ENCODE results near the gene SOX10.

Gene SOX10

DNA sequence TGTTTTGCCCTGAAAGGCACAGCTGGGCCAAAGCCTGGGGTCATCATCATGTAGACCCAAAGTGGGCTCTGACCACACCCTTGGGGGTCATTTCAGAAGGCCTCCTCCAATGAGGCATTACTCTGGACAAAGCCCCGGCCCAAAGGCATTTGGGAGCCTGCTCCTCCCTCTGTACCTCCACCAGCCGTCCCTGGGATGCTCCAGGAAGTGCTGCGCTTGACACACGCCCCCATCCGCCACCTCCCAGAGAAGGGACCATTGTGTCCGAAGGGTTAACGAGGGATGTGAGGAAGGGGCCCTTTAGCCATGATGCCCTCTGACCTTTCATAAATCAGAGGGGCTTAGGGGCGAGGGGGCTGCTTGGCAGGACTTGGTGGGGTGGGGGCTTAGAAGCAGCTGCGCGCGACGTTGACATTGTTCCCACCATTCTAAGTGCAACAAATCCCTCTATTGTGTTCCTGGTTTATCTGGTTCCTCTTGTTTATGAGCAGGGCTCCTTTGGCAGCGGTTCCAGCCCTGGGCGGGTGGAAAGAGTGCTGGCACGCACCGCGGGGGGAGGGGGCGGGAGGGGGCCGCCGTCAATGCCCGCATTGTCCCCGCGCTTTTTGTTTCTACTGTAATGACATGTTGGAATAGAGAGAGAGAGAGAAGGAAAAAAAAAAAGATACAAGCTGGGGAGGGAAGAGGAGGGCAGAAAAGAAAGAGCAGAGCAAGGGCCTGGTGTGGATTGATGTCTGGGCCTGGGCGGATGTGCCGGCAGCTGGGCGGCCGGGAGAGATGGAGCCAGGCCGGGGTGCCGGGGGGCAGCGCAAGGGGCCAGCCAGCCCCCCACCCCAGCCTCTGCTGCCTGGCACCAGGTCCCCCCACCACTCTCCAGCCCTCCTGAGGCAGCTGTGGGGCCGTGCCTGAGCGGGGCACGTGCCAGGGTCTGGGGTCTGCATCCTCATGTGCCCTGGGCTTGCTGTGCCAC, 32.1 kb upstream of the SOX10 start:
- DNase-seq: peak; percentile 63

DNA sequence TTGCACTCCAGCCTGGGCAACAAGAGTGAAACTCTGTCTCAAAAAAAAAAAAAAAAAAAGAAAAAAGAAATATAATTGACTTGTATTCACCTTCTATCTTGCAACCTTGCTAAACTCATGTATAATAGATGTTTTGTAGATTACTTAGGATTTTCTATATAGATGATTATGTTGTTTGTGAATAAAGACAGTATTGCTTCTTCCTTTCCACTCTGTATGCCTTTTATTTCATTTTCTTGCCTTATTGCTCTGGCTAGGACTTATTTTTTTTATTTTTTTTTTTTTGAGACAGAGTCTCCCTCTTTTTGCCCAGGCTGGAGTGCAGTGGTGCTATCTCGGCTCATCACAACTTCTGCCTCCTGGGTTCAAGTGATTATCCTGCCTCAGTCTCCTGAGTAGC, 29.7 kb upstream of the SOX10 start:
- no peak for DNase-seq

DNA sequence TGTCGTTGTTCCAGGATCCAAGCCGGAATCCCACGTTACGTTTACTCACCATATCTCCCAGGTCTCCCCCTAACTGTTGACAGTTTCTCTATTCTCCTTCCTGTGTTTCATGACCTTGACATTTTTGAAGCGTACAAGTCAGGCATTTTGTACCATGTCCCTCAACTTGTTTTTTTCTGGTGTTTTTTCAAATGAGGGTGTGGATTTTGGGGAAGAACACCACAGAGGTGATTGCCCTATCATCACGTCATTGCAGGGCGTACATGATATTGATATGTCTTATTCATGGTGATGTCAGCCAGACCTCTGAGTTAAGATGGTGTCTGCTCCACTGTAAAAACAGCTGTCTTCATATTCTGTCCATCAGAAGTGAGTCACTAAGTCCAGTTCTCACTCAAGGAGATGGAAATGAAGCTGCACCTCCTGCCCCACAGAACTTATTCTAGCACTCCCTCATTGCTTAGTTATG, 28.3 kb upstream of the SOX10 start:
- DNase-seq: no peak

DNA sequence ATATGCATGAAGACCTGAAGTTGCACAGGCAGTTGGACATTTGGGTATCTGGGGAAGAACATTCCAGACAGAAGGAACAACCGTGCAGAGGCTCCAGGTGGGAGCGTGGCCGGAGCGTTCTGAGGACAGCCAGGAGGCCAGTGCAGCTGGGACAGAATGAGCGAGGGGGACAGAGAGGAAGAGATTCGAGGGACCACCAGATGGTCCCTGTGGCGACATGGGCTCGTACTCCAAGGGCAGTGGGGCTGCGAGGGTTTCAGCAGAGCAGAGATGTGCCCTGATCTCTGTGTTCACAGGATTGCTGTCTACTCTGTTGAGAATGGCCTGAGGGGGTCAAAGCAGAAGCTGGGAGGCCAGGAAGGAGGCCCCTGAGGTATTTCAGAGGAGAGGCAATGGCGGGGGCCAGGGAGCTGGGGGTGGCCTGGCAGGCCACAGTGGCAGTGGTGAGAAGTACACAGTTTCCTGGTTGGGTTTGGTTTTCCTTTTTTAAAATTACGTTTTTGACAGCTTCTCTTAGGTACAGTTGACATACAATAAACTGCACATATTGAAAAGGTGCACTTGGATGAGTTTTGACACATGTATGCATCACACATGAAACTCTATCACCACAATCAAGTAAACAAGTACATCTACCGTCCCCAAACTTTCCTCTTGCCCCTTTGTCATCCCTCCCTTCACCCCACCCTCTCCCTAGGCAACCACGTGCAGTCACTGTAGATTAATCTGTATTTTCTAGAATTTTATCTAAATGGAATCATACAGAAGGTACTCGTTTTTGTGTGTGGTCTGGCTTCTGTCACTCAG, 24.8 kb upstream of the SOX10 start:
- no peak for DNase-seq

DNA sequence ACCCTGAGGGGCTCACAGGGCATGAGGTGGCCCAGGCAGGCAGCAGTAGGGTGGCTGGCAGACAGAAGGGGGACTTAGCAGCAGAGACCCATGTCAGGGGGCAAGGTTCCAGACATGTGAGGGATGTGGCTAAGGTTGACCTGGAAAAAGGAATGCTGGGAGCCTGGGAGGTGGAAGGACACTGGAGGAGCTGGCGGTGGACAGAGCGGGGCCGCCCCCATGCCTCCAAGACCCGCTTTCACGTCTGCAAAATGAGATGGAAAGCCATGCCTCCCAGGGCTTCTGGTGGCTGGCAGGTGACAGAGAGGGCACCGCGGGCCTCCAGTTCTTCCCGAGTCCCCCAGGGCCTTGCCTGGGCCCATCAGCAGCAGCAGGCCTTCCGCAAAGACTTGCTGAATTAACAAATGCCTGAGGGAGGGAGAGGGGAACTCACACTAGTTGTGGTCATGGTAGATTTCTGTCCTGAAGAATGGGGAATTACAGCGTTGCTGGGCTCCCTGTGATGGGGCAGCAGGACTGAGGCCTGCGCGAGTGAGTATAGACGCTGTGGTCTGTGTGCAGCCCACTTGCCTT, 23.1 kb upstream of the SOX10 start:
- no peak for DNase-seq

DNA sequence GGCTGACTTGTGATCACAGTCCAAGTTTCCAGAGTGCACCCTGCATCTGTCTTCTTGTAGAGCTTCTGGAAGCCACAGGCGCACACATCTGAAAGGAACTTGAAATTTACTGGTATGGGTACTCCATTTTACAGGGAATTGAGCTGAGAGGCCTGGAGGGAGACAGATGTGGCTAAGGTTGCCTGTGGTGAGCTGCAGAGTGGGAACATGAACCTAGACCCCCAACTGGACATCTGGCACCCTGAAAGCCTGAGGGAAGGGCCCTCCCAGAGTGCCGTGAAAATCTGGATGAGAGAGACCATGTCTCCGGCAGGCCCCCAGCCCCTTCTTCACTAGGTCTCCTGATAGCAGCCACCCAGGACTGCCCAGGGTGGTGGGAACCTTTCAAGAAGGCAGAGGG, 22.6 kb upstream of the SOX10 start:
- DNase-seq: no peak

DNA sequence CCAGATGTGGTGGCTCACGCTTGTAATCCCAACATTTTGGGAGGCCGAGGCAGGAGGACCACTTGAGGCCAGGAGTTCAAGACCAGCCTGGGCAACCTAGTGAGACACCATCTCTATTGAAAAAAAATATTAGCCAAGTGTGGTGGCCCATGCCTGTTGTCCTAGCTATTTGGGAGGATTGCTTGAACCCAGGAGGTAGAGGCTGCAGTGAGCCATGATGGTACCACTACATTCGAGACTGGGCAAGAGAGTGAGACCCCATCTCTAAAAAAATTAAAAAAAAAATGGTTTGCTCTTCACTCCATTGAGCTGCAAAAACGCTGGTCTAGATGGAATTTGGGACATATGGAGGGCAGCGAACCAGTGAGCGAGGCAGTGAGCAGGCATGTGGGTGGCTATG, 21.6 kb upstream of the SOX10 start:
- DNase-seq: no peak

DNA sequence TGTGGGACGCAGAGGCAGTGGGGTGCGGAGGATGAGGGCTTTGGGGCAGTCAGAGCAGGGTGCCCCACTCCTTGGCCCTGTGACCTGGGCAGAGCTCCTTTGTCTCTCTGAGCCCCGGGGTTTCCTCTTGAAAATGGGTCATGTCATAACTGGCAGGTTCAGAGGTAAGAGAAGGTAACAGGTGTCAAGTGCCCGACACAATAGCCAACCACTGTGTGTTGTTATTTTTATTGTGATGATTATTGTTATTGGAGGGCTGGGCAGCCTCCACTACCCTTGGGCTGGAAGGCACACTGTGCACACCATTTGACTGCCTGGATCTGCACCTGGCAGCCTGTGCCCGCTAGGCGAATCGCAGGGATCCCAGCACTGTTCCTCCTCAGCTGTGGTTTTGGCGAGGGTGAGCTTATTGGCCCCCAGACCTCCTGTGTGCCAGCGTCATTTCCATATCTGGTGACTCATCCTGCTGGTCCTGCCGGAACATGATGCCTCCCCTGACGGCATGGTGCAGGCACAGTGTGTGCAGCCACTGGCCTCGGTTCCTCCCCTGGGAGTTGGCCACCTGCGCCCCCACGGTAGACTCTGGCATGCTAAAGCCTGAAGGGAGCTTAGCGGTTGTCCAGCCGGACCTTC, 15.4 kb upstream of the SOX10 start:
- no peak for DNase-seq

DNA sequence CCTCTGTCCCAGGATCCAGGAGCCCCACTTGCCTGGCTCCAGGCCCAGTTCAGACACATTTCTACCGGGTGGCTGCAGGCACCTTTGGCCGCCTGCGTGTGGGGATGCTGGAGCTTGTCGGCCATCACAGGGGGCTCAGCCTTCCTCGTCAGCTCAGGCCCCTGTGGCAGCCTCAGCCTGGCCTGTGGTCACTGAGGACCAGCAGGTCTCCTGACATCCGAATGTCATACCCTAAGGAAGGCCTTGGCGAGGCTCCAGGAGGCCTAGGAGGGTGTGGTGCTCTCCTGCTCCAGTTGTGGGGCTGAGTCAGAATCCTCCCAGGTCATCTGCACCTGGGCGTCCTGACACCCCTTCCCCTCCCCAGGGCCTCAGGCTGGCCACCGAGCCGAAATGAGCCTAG, 14.9 kb upstream of the SOX10 start:
- DNase-seq: no peak

DNA sequence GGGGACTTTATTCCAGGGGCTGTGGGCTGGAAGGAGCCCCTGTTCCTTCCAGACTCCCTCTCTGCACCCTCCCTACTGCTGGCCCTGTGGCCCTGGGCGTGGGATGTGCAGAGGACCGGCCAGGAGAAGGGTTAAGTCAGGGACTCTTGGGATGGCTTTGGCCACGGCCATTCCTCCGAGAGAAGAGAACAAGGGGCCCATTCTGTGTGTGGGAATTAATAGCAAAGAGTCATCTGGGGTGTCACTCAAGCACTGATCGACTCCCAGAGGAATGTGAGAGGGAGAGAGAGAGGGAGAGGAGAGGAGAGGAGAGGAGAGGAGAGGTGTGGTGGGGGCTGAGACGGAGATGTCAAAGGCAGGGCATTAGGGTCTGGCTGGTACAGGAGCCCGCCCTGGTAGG, 14.2 kb upstream of the SOX10 start:
- peak; percentile 52 for DNase-seq

DNA sequence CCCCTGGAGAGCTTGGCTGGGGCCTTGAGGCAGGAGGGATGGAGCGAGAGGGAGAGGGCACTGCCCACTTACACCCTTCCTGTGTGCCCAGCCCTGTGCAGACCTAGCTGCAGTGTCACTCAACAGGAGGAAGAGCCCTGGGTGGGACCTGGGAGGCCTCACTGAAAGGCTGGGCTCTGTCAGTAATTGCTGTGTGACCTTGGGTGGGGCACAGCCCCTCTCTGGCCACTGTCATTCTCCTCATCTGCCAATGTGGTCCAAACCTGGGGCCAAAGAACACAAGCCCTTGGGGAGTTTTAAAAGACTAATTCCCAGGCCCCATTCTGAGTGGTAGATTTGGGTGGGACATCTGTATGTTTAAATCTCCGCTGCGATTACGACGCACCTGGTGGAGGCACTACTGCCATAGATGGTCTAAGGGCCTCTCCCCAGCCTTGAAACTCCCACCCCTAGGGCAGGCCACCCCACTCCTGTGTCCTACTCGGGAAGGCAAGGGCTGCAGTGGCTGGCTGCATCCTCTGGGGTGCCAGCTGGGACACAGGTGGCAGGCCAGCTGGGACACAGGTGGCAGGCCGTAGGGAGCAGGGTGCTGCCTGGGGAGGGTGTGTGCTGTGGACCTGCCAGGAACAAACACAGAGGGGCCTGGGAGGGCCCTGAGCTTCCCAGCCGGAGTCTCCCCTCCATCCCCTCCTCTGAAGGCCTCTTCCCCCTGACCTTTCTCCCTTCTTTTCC, 12.3 kb upstream of the SOX10 start:
- DNase-seq: peak; percentile 41

DNA sequence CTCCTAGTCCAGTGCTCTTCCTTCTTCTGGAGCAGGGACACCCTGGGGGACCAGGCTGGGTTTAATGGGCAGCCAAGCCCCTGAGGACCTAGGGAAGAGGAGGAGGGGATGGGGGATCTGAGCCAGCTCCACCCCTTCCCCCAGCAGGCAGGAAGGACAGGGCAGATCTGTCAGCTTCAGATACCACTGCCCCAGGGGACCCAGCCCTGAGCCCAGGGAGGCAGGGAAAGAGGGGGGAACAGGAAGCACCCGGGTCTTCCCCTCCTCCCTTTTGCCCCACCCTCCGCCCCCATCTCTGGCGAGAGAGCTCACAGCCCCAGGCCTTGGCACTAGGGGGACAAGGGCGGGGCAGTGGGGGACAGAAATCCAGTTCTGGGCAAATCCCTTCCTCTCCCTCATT, 11.7 kb upstream of the SOX10 start:
- no peak for DNase-seq

DNA sequence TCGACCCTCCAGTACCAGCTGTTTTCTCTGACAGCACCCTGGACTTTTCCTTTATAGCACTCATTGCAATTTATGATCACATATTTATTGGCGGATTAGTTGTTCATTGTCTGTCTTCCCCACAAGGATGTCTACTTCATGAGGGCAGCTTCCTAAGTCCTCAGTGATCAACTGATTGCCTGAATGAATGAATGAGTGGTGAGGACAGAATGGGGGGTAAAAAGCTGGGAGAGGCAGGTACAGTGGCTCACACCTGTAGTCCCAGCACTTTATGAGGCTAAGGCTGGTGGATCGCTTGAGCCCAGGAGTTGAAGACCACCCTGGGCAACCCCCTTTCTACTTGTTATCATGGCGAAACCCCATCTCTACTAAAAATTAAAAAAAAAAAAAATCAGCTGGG, 11.1 kb upstream of the SOX10 start:
- no peak for DNase-seq

DNA sequence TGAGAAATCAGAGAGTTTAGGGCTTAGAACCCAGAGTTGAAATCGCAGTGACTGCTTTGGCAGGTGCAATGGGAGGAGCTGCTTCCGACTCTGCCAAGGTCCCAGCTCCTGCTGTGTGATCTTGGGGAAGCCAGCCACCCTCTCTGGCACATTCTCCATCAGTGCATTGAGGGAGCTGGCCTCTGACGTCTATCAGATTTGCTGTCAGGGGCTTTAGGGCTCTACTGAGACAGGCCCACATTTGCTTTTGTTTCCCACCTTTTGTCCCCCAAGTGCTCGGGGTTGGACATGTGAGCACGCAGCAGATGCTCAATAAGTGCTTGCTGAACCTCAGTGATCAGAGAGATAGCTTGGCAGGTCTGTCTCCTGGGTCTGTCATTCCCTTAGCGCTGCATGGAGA, 10.6 kb upstream of the SOX10 start:
- no peak for DNase-seq

DNA sequence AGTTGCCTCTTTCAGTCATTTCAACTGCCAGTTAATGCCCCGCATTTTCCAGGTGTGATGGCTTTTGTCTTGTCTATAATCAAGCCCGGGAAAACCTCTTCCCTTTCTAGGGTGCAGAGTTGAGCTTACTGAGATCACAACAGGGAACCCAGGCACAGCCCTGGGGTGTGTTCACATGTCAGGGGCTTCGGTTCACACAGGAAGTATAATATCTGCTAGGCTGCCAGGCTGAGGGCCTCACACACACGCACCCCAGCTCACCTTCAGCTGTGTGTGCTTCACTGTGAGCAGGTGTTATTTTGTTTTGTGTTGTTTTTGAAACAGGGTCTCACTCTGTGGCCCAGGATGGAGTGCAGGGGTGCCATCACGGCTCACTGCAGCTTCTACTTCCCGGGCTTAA, 9.7 kb upstream of the SOX10 start:
- DNase-seq: no peak

DNA sequence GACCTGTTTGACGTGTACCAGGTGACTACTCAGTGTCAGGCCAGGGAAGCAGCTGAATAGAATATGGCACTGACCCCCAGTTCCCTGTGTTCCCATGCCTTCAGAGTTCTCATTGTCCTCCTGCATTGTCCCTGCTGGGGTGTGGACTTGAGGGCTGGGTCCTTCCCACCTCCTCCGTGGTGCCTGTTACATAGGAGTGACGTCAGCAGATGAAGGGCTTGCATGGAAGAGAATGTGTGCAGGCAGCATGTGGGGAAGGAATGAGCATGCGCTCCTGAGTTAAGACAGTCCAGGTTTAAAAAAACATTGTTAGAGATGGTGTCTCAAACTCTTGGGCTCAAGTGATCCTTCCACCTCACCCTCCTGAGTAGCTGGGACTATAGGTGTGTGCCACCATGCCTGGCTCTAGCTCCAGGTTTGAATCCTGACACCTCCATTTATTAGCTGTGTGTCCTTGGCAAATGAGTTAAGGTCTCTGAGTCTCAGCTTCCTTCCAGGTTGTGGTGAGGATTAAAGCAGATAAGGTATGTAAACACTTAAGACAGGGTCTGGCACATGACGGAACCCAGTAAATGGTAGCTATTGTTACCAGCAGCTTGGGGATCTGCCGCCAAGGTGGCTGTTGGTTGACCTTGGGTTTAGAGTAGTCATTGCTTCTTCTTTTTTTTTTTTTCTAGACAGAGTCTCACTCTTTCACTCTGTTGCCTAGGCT, 7.5 kb upstream of the SOX10 start:
- DNase-seq: no peak

DNA sequence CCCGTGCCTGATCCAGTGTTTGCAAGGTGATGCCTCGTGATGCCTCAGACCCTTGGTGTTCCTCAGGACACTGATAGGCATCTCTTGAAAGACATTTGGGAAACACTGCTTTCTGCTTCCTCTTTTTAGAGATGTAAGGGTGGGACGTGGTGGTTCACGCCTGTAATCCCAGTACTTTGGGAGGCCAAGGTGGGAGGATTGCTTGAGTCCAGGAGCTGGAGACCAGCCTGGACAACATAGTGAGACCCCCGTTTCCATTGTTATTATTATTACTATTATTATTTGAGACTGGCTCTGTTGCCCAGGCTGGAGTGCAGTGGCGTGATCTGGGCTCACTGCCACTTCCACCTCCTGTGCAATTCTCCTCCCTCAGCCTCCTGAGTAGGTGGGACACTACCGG, 6.5 kb upstream of the SOX10 start:
- DNase-seq: no peak

DNA sequence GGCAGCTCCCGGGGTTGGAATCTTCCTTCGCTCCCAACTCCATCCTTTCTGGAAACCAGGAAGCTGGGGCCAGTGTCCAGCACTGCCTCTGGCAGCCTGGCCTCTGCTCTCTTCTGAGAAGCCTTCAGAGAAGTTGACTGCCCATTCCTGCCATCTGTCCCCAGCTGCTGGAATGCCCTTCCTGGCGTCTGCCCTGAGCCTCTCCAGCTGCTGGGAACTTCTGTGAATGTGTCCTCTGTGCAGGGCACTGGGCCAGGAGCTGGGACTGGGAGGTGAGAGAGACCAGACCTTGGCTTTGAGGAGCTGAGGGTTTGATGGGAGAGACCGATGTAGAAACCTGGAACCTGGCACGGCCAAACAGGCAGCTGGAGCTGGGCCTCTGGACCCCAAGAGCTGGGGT, 5.9 kb upstream of the SOX10 start:
- no peak for DNase-seq

DNA sequence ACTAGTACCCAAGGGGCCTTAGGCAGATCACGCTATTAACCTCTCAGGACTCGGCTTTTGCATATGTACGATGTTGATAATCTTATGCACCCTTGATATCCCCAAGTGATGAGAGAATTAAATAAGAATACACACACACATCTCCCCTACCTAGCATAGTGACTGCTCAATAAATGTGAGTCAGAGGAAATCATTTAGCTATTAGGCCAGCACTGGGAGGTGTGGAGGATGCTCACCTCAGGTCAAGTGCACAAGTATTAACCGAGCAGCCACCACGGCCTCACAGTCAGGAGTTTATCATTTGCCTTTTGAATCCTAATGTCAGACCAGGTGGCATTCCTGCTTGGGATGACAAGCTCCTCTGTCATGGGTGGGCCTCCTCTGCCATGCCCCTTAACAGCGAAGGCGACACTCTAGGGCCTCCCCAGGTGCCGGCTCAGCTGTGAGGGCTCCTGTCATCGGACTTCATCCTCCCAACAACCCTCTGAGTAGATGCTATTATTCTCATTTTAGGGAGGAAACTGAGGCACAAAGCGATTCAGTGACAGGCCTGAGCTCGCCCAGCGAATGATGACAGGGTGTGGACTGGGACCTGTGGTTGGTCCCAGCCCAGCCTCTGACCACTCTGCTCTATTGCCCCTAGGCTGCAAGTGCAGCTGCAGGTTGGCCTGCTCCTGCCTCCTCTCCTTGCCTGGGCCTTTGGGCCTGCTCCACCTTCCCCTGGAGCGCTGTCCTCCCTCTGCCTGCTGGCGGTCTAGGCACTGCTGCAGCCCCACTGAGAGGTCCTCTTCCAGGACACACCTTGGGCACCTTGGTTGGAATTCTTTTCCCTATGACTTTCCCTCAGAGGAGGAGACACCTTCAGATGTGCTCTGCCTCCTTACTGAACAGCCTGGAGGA, 5.0 kb upstream of the SOX10 start:
- no peak for DNase-seq

DNA sequence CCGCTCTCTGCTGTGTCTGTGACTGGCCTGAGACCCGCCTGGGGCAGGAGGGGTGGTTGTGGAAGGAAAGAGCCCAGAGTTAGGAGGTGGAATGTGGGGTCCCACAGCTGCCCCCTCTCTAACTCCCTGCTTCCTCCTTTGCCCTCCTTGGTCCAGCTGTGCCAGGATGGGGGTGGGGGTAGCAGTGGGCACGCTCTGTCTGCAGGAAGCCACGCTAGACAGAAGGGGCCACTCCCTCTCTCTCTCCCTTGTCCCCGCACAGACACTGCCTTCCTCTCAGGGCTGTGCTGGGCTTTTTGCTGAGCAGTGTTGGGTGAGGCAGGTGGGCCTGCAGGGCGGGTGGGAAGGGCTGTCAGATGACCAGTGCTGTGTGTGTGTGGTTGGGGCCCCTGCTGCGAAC, 2.0 kb upstream of the SOX10 start:
- no peak for DNase-seq

All from eye (tissue), 1 donor.